HFF-Myc (cell line): Measurements from ENCODE around the gene CXCR4.

Experiments used
- DNase-seq: peaks from one replicate; pipeline ENCODE4 v3.0.0-alpha.2; 2011; ENCODE audit warnings: low read depth; ENCODE audit errors: extremely low read depth
- H3K4me3 ChIP-seq: replicated peaks from 2 replicates; pipeline ENCODE4 v1.5.1; 2011; ENCODE audit warnings: low read depth, mild to moderate bottlenecking, control low read depth, low read length
- CTCF ChIP-seq: IDR thresholded peaks from 2 replicates; pipeline ENCODE4 v1.5.1; 2012; ENCODE audit warnings: mild to moderate bottlenecking, low read depth, low read length, control low read depth; ENCODE audit errors: missing control alignments

CXCR4 gene

GRCh38 chr2:136117909-136118818 is at the start of gene CXCR4:
CXCR4 (minus strand) TSS chr2:136118149; CDS start chr2:136118060, 89 bp downstream.
- peak within 1 kb of the TSS; percentile 16; the same call in 1 of the 2 replicates for H3K4me3 ChIP-seq
- TF ChIP-seq CTCF: peak; percentile 19
- no peak for DNase-seq

DNA sequence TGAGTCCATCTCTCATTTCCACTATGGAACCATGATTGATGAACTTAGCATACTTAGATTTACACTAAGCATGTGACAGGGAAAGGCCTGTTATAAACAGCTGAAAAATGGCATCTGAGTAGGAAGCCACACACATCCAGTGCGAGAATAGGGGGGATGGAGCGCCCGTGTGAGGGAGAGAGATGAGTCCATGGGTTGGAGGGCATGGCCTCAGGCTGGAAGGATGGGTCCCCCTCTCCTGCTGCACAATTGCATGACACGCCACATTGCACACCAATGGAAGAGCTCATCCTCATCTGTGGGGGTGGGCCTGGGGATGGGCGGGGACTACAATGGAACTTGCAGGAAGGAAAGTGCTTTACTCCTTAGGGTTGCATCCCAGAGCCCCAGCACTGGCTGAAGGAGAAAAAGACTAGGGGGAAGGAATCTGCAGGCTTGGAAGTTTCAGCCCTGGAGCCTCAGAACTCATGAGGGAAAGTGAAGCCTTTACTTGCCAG is 46.4 kb upstream of the CXCR4 start:
- H3K4me3 ChIP-seq: no peak overlapping the region
- DNase-seq: no peak
- no peak for TF ChIP-seq CTCF

GRCh38 chr2:136162438-136162837 is 44.5 kb upstream of the CXCR4 start:
- no peak for TF ChIP-seq CTCF
- no peak for DNase-seq
- H3K4me3 ChIP-seq: no peak overlapping the region

GRCh38 chr2:136156411-136156810 is 38.5 kb upstream of the CXCR4 start:
- TF ChIP-seq CTCF: no peak
- no peak for DNase-seq
- H3K4me3 ChIP-seq: no peak overlapping the region

DNA sequence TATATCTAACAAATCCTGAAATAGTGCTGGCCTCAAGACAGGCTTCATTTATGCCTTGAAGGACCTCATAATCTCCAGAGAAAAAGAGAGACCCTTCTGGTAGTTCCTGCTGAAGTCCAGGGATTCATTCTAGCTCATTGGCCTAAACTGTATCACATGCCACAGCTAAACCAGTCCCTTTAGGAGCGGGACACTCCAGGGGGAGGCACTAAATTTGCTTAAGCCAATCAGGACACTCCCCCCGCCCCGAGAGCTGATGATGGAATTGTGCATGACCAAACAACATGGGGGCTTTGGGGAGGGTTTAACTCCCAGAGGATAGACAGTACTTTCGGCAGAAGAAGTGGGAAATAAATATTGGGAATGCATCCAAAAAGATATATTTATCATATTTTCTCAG is 36.4 kb upstream of the CXCR4 start:
- no peak for TF ChIP-seq CTCF
- DNase-seq: no peak
- H3K4me3 ChIP-seq: no peak overlapping the region

- no peak for DNase-seq
- no peak overlapping the region for H3K4me3 ChIP-seq
- TF ChIP-seq CTCF: no peak
Measured at GRCh38 chr2:136151021-136151971, 33.3 kb upstream of the CXCR4 start.
